ENCODE measurements around the gene ATP6V1G1. TPM values are rescaled to one million over a fixed set of nuclear protein-coding genes. Genes with fewer than 3 reads are reported as not detected.

Gene ATP6V1G1
- total RNA-seq, 2 experiments from 2014 or later: 99.0 to 117 TPM

DNA sequence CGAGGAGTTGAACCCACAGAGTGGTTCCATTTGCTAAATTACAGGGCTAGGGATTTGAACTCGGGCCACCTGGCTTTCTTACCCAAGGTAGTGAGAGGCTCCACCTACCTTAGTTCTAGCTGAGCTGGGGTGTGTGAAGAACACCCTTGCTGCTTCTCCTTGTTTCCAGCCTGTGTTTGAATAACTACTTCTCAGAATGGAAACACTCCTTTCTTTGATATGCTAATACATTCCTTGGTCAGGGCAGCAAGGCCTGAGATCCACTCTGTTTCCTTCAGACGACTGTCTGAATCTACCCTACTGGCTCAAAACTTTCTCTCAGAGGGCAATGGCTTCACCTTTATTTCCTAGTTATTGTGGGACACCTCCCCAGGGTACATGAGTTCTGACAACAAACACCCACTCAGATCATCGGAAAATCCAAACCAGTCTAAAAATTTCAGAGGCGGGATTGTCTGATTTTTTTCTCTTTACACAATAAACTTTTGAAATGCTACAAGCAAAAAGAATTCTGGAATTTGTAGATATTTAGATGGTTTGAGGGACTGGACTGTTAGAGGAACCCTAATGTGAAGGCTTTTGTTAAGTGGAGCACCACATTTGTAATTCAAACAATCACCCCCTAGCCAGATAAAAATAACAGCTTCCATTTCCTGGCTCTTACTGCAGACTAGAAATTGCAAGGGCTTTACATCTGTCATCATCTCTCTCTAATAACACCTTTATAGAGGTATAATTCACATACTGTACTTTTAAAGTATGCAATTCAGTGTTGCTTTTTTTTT is 4.0 kb upstream of the ATP6V1G1 start:
- peak overlapping the region; percentile 56 for H3K4me2 ChIP-seq (ENCODE audit: low read length)
- no peaks in the 10 kb centered on the region for H3K36me3 ChIP-seq (ENCODE audit: insufficient read depth, low read length)
- H3K27ac ChIP-seq (ENCODE audit: low read depth, low read length, poor library complexity, severe bottlenecking): no peak overlapping the region
- ChIA-PET CTCF (ENCODE audit: unreplicated experiment) (interaction anchor here (1.5 kb wide), 1 partner anchor 9 kb away, joined by 7 read pairs; no protein-coding TSS in a partner anchor), POLR2A (interaction anchor here (0.7 to 5.2 kb wide), 4 partner anchors 9 to 29 kb away, joined by 3 to 27 read pairs (median 4); no protein-coding TSS in a partner anchor)
- no peak overlapping the region for H3K4me3 ChIP-seq (ENCODE audit: low read depth, low read length, poor library complexity, severe bottlenecking)
- TF ChIP-seq, protein P1, sequence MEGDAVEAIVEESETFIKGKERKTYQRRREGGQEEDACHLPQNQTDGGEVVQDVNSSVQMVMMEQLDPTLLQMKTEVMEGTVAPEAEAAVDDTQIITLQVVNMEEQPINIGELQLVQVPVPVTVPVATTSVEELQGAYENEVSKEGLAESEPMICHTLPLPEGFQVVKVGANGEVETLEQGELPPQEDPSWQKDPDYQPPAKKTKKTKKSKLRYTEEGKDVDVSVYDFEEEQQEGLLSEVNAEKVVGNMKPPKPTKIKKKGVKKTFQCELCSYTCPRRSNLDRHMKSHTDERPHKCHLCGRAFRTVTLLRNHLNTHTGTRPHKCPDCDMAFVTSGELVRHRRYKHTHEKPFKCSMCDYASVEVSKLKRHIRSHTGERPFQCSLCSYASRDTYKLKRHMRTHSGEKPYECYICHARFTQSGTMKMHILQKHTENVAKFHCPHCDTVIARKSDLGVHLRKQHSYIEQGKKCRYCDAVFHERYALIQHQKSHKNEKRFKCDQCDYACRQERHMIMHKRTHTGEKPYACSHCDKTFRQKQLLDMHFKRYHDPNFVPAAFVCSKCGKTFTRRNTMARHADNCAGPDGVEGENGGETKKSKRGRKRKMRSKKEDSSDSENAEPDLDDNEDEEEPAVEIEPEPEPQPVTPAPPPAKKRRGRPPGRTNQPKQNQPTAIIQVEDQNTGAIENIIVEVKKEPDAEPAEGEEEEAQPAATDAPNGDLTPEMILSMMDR (conservative IDR thresholded peaks at IDR 0.05; ENCODE audit: low read length): no peak
- no peak for TF ChIP-seq EZH2phosphoT487 (IDR thresholded peaks at IDR 0.05; ENCODE audit: borderline replicate concordance, low read depth, low read length)
- intact Hi-C loops (cut with micrococcal nuclease; ENCODE audit: unreplicated experiment): no loop called here
- no peaks in the 10 kb centered on the region for H3K9me2 ChIP-seq (ENCODE audit: insufficient read depth, low read length)
- peak overlapping the region; percentile 97 for H2AFZ ChIP-seq (ENCODE audit: low read length)
- H3K79me2 ChIP-seq (ENCODE audit: insufficient read depth, low read depth, low read length): peaks cover 10% of the 10 kb centered on the region
- no peaks in the 10 kb centered on the region for H3K9me3 ChIP-seq (ENCODE audit: low read length)
- no peak for DNase-seq (ENCODE audit: low spot score)
- BruUV-seq (replicated peaks): no TSS peak
- peaks cover 6% of the 10 kb centered on the region; the same call in 1 of the 2 replicates for H4K20me1 ChIP-seq (ENCODE audit: insufficient read depth, low read length)
- peaks cover 27% of the 10 kb centered on the region for H3K4me1 ChIP-seq (ENCODE audit: insufficient read depth, low read length, poor library complexity, severe bottlenecking)

DNA sequence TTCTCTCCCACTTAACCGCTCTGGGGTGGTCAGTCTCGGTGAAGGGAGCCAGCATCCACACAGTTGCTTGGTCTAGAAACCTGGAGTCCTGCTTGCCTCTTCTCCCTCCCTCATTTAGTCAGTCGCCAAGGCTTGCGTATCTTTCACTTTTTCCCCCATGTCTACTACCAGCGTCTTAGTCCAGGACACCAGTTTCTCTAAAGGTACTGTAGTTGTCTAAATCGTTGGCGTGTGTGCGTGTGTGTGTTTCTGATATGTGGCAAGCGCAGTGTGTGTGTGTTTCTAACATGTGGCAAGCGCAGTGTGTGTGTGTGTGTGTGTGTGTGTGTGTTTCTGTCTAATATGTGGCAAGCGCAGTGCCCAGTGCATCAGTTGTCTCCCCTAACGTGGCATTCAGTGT is 641 bp downstream of the ATP6V1G1 start:
- ChIA-PET CTCF (ENCODE audit: unreplicated experiment) (interaction anchor here (1.2 to 1.7 kb wide), 3 partner anchors 49 to 86 kb away, joined by 3 to 4 read pairs (median 4); no protein-coding TSS in a partner anchor), POLR2A (interaction anchor here (0.6 to 3.4 kb wide), 14 partner anchors 11 to 336 kb away, joined by 3 to 36 read pairs (median 4); no protein-coding TSS in a partner anchor)
- DNase-seq (ENCODE audit: low spot score): peak; percentile 19
- Histone ChIP-seq H4K20me1 (ENCODE audit: insufficient read depth, low read length) (peaks cover 27% of the 10 kb centered on the region), H3K4me2 (ENCODE audit: low read length) (peak overlapping the region; percentile 83), H3K4me3 (ENCODE audit: low read depth, low read length, poor library complexity, severe bottlenecking) (peak overlapping the region; percentile 84), H3K9me2 (ENCODE audit: insufficient read depth, low read length) (no peaks in the 10 kb centered on the region), H2AFZ (ENCODE audit: low read length) (no peak overlapping the region; the same call in 1 of the 2 replicates), H3K27ac (ENCODE audit: low read depth, low read length, poor library complexity, severe bottlenecking) (peak overlapping the region; percentile 48), H3K9me3 (ENCODE audit: low read length) (no peaks in the 10 kb centered on the region), H3K79me2 (ENCODE audit: insufficient read depth, low read depth, low read length) (peaks cover 56% of the 10 kb centered on the region), H3K4me1 (ENCODE audit: insufficient read depth, low read length, poor library complexity, severe bottlenecking) (peaks cover 58% of the 10 kb centered on the region), H3K36me3 (ENCODE audit: insufficient read depth, low read length) (peaks cover 20% of the 10 kb centered on the region)
- intact Hi-C loops (cut with micrococcal nuclease; ENCODE audit: unreplicated experiment): no loop called here
- BruUV-seq (replicated peaks): no TSS peak
- TF ChIP-seq, protein P1 (conservative IDR thresholded peaks at IDR 0.05; ENCODE audit: low read length): no peak
- TF ChIP-seq EZH2phosphoT487 (IDR thresholded peaks at IDR 0.05; ENCODE audit: borderline replicate concordance, low read depth, low read length): no peak

Measured in OCI-LY7 (cell line).